ENCODE results near the gene CNOT1.

GRCh38 chr16:58654560-58655214 is 25.1 kb upstream of the CNOT1 start:
- TF ChIP-seq CTCF (IDR thresholded peaks at IDR 0.05) (no peak), EP300 (IDR thresholded peaks at IDR 0.05) (no peak)

Measured in upper lobe of left lung (tissue), 4 donors.